ENCODE measurements around the gene SLC1A7. TPM values are rescaled to one million over a fixed set of nuclear protein-coding genes. Genes with fewer than 3 reads are reported as not detected.

SLC1A7 gene
- polyA plus RNA-seq, 1 donor (not counting 4 experiments of a cell fraction or from before 2014, with no cell fraction given) = not detected

GRCh38 chr1:53108646-53109580, 33.5 kb downstream of the SLC1A7 start:
- FAIRE-seq = no peak
- Histone ChIP-seq H3K9me3 (ENCODE audit: control insufficient read depth, low read depth, low read length) (peaks cover 2% of the 10 kb centered on the region), H3K4me2 (ENCODE audit: control insufficient read depth, extremely low read depth, insufficient read depth, low read depth, low read length) (peak overlapping the region; percentile 12), H3K4me1 (ENCODE audit: control insufficient read depth, extremely low read depth, insufficient read depth, low read length) (peaks cover 7% of the 10 kb centered on the region), H3K4me3 (ENCODE audit: control insufficient read depth in 2 of 3, extremely low read depth in 1 of 3, insufficient read depth in 2 of 3, low read depth in 1 of 3, low read length in 3 of 3) (no peak overlapping the region), H3K27me3 (ENCODE audit: control insufficient read depth, extremely low read depth, insufficient read depth, low read length) (peaks cover 14% of the 10 kb centered on the region), H3K9ac (ENCODE audit: control insufficient read depth, extremely low read depth, insufficient read depth, low read length) (no peak overlapping the region), H3K36me3 (ENCODE audit: control insufficient read depth in 2 of 2, extremely low read depth in 1 of 2, insufficient read depth in 2 of 2, low read length in 2 of 2) (no peaks in the 10 kb centered on the region), H3K27ac (ENCODE audit: control insufficient read depth, insufficient read depth, low read length) (no peak overlapping the region), H2AFZ (ENCODE audit: control insufficient read depth, low read length) (no peak overlapping the region), H4K20me1 (ENCODE audit: control insufficient read depth, extremely low read depth, insufficient read depth, low read length) (no peaks in the 10 kb centered on the region), H3K9me1 (ENCODE audit: control insufficient read depth, extremely low read depth, insufficient read depth, low read length) (no peaks in the 10 kb centered on the region), H3K79me2 (ENCODE audit: control insufficient read depth, insufficient read depth, low read length) (no peaks in the 10 kb centered on the region)
- dilution Hi-C loops (cut with MboI; ENCODE audit: extremely low pct_ligation_motif_present, low sequenced_read_pairs) = no loop called here
- DNase-seq (ENCODE audit: low read depth, low spot score) = no peak
- TF ChIP-seq EZH2 (IDR thresholded peaks at IDR 0.05; ENCODE audit: low read length) = no peak
- TF ChIP-seq CTCF (optimal IDR thresholded peaks at IDR 0.05 in 1 of 3, IDR thresholded peaks at IDR 0.05 in 1 of 3, conservative IDR thresholded peaks at IDR 0.05 in 1 of 3; ENCODE audit: extremely low read depth in 1 of 3, insufficient read depth in 2 of 3, low read length in 3 of 3) = no peak

- H3K79me2 ChIP-seq (ENCODE audit: control insufficient read depth, insufficient read depth, low read length) = no peaks in the 10 kb centered on the region
- peaks cover 2% of the 10 kb centered on the region for H3K9me3 ChIP-seq (ENCODE audit: control insufficient read depth, low read depth, low read length)
- dilution Hi-C loops (cut with MboI; ENCODE audit: extremely low pct_ligation_motif_present, low sequenced_read_pairs) = no loop called here
- DNase-seq (ENCODE audit: low read depth, low spot score) (no peak), FAIRE-seq (no peak)
- no peaks in the 10 kb centered on the region for H4K20me1 ChIP-seq (ENCODE audit: control insufficient read depth, extremely low read depth, insufficient read depth, low read length)
- H3K27ac ChIP-seq (ENCODE audit: control insufficient read depth, insufficient read depth, low read length) = no peak overlapping the region
- H3K4me3 ChIP-seq (ENCODE audit: control insufficient read depth in 2 of 3, extremely low read depth in 1 of 3, insufficient read depth in 2 of 3, low read depth in 1 of 3, low read length in 3 of 3) = no peak overlapping the region
- H3K4me2 ChIP-seq (ENCODE audit: control insufficient read depth, extremely low read depth, insufficient read depth, low read depth, low read length) = no peak overlapping the region
- no peaks in the 10 kb centered on the region for H3K9me1 ChIP-seq (ENCODE audit: control insufficient read depth, extremely low read depth, insufficient read depth, low read length)
- peaks cover 14% of the 10 kb centered on the region for H3K27me3 ChIP-seq (ENCODE audit: control insufficient read depth, extremely low read depth, insufficient read depth, low read length)
- peaks cover 7% of the 10 kb centered on the region for H3K4me1 ChIP-seq (ENCODE audit: control insufficient read depth, extremely low read depth, insufficient read depth, low read length)
- H2AFZ ChIP-seq (ENCODE audit: control insufficient read depth, low read length) = no peak overlapping the region
- no peak overlapping the region for H3K9ac ChIP-seq (ENCODE audit: control insufficient read depth, extremely low read depth, insufficient read depth, low read length)
- TF ChIP-seq EZH2 (IDR thresholded peaks at IDR 0.05; ENCODE audit: low read length) (no peak), CTCF (optimal IDR thresholded peaks at IDR 0.05 in 1 of 3, IDR thresholded peaks at IDR 0.05 in 1 of 3, conservative IDR thresholded peaks at IDR 0.05 in 1 of 3; ENCODE audit: extremely low read depth in 1 of 3, insufficient read depth in 2 of 3, low read length in 3 of 3) (no peak)
- H3K36me3 ChIP-seq (ENCODE audit: control insufficient read depth in 2 of 2, extremely low read depth in 1 of 2, insufficient read depth in 2 of 2, low read length in 2 of 2) = no peaks in the 10 kb centered on the region
Observed at GRCh38 chr1:53107570-53108322, 34.7 kb downstream of the SLC1A7 start.

Measured in keratinocyte (primary cell).